Effector CD8-positive, alpha-beta T cell (primary cell): ENCODE measurements around the gene EPC2.
"Not testable (repeated sequence)": the region's sequence is repeated elsewhere in the genome, so short reads cannot be mapped to it uniquely, and the experiment has no call there.

Experiments used
- DNase-seq: peaks from one replicate; lab custom pipeline; 2025; lab: John Stamatoyannopoulos, UW

EPC2 gene

DNA sequence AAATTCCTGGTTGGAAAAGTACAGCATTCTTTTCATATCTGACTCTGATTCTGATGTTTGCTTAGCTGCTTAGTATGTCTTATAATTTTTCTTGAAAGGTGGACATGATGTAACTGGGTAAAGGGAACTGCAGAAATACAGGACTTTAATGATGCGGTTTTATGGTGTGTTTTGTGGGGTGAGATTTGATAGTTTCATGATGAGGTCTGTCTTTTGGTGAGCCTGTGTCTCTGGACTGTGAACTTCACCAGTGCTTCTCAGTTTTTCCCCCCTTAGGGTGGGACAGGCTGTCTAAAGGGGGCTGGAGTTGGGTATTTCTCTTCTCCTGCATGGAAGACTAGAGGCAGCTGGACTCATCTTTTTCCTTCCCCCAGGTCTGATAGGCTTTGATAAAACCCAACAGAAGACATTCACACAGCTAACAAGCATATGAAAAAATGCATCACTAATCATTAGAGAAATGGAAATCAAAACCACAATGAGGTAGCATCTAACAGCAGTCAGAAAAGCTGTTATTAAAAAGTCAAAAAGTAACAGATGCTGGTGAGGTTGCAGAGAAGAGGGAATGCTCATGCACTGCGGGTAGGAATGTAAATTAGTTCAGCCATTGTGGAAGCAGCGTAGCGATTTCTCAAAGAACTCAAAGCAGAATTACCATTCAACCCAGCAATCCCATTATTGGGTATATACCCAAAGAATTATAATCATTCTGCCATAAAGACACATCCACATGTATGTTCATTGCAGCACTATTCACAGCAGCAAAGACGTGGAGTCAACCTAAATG is 77.6 kb downstream of the EPC2 start:
- no peak for DNase-seq

DNA sequence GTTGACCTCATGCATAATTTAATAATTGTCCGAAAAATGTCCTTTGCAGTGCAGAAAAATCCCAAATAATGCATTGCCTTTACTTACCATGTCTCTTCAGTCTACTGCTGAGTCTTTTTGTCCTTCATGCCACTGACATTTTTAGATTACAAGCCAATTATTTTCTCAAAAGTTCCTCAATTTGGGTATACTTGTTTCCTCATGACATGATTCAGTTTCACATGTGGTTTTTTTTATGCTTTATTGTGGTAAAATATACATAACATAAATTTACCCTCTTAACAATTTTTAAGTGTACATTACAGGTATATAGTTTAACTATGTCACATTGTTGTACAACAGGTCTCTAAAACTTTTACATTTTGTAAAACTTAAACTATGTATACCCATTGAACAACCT is 81.0 kb downstream of the EPC2 start:
- DNase-seq = no peak

DNA sequence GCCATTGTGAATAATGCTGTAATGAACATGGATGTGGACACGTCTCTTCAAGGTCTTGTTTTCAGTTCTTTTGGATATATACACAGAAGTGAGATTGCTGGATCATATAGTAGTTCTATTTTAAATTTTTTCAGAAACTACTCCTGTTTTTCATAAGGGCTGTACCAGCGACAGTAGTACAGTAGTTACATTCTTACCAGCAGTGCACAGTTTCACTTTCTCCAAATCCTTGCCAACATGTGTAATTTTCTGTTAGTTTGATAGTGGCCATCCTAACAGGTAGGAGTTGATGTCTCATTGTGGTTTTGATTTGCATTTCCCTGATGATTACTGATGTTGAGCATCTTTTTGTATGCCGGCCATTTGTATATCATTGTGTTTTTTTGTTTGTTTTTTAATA is 81.7 kb downstream of the EPC2 start:
- no peak for DNase-seq

DNA sequence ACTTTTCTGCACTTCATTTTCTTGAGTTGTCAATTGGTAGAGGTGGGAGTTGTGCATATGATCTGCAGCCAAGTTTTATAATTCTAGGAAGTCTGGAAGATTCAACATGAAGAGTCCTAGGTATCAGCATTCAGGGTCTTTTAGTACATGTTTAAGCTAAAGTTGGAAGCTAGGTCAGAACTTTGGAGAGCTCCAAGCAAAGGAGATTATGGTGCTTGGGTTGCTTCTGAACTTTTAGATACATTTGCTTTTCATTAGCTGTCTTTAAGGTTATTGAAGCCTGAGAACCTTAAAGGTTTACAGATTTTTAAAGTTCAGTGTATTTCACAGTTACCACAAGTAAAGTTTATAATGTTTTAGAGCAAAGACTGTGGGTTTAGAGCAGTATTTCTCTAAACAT is 85.5 kb downstream of the EPC2 start:
- no peak for DNase-seq

DNA sequence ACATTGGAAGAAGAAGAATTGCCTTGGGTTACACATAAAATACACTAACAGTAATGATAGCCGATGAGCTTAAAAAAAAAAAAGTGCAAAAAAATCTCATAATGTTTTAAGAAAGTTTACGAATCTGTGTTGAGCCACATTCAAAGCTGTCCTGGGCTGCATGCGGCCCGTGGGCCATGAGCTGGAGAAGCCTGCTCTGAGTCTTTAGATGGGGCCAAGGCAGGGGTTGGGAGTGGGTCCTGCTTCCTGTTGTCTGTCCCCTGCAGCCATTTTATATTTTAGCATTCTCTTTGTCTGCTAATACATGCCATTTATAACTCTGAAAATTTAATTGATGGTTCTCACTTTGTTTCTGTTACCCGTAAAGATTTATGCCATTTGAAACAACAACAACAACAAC is 93.2 kb downstream of the EPC2 start:
- no peak for DNase-seq

DNA sequence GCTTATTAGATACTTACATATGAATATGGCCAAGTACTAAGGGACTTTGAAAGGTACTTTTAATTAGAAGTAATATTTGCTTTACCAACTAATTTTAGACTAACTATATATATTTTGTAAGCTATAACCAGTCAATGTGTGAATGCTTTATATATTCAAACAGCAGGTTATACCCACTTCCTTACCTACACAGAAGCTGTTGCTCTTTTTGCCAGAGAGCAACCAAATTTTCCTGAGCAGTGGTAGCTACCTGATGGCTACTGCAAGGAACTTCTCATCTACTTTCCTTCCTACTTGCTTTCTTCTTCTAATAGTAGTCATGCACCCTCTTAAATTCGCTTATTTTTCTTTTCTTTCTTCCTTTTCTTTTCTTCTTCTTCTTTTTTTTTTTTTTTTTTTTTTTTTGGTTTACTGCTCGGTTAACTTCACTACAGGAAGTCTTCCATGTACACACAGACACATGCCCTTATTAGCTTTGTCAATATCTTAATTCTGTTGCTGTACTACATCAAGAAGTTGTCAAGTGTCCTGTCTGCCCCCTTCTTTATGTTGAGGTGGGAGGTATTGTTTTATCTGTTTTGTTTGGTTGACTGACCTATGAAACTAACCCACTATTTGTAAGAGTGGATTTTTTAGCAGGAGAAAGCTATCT is 95.0 kb downstream of the EPC2 start:
- no peak for DNase-seq

DNA sequence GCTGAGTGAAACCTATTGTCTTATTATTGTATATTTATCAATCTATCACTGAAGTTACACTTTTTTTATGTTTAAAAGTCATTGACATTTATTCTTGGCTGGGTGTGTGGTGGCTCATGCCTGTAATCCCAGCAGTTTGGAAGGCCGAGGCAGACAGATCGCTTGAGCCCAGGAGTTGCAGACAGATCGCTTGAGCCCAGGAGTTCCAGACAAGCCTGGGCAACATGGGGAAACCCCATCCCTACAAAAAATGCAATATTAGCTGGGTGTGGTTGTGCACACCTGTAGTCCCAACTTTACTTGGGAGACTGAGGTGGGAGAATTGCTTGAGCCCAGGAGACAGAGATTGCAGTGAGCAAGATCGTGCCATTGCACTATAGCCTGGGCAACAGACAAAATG is 97.8 kb downstream of the EPC2 start:
- no peak for DNase-seq

DNA sequence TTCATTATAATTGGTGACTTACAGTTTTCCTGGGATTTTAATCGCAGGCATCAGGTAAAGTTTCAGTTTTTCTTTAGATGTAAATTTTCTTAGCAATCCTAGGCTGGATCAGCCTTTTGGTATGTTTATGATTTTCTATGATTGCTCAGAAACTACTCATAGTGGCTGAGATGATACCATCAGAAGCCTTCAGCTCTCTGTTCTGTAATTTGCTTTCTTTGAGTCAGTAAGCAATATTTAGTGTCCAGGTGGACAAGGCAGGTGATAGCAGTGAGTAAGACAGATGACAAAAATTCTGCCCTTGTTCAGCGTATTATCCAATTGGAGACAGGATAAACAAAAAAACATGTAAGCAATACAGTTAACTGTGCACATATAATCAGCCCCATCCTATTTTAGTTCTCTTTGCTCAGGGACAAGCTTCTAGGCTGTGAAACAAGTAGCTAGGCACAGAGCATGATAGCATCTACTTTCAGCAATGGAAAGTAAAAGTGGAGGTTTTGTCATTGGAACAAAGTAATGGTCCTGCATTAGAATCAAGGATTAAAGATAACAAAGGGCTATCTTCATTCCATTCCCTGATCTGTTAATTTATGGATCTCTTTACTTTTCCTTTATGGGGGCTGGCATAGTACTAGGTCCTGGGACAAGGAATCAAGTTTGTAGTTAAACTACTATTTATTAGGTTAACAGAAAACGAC is 100.8 kb downstream of the EPC2 start:
- no peak for DNase-seq

DNA sequence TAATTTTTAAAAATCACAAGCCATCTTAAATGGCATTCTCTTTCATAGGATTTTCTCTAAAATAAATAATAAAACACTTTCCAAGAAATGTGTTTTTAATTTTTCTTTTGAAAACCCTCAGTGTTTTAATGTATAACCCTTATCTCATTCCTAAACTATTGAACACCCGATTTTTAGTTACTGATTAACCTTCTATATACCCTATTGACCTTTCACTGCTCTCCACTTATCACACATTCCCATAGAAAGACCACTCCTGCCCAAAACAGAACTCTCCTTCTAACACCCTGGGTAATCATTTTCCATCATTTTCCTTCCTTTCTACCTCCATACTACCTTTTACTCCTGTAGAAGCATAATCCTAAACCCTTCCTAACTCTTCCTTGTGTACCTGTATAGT is 102.4 kb downstream of the EPC2 start:
- DNase-seq = no peak

DNA sequence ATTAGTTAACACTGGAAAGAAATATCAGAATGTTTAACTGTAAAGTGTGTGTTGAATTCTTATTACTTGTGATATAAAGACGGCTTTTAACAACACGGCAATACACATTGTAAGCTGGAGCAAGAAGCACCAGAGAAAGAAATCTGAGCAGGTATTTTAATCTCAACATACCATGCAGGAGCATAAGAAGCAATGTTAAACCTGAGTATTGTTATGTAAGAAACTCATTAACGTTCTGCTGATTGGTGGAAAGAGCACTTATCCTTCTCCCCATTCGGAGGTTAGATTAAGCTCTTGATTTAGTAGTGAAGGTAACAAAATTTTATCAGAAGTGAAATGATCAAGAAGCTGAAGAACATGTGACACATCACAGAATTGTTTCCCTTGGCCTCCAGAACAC is 107.4 kb downstream of the EPC2 start:
- no peak for DNase-seq

DNA sequence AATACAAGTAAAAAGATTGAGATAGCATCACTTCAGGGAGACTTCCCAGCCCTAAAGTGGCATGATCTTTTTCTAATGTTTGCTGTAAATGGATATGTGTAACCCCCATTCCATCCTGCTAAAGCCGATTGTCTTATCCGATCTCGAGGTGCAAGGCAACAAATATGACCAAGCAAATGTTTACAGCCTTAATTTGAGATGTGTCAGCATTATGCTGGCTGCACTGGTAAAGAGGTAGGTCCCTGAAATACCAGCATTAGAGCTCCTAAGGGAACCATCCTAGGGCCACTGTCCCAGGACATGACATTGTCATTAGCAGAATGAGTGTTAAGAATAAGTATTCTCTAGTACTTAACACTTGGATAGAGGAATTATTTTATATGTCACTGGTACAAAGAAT is 108.4 kb downstream of the EPC2 start:
- DNase-seq = no peak

DNA sequence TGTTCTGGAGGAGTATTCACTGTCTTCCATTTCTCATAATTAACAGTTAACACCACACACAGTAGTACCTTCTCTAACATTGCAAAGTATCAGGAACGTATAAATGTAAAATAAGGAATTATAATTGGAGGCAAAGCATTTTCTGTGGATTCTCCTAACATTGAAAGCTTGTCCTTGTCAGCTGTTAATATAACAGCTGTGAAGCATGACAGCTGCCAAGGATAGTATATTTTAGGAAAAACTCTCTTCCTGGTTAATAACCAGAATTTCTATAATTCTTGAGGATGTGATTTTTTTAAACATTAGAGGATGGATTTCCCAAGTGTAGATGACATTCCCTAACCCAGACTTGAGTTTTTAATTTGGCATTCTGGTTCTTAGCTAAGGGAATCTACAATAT is 110.3 kb downstream of the EPC2 start:
- no peak for DNase-seq

DNA sequence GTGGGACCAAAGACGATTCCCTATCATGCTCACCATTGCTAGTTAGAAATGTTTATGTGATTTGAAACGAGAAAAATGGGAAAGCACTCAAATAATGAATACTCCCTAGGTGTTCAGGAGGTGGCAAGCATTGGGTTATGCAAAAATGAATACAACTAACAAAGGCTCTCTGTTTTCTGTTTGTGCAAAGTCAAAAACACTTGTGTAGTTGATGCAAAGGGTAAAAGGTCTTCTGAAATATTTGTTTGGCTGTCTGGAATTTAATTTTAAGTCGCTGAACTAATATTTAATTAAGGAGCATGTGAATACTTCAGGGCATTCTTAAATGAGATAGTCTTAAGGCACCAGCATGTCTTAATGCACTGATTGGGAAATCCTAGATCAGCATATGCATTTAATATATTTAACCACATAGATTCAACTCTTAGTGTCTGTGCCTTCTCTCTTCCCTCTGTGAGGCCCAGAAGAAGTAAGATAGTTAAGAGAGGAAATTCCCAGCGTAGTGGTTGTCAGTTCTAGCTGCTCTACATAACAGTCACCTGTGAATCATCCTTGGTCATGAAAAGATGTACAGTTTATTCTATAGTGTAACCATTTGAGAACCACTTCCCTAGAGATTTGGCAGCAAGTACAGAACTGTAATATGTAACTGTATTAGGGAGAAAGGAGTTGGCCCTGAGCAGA is 111.9 kb downstream of the EPC2 start:
- no peak for DNase-seq

DNA sequence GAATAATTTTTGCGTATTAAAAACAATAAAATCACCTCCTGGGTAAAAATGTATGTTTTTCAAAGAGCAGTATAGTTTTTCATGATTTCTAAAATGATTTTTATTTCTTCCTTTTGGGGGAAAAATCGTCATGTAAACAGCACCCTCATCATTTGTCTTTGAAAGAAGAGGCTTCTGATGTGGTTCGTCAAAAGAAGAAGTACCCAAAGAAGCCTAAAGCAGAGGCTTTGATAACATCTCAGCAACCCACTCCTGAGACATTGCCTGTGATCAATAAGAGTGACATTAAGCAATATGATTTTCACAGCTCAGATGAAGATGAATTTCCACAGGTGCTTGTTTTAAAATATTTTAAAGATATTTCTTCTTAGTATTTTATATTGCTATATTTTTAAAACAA is 120.3 kb downstream of the EPC2 start:
- no peak for DNase-seq

DNA sequence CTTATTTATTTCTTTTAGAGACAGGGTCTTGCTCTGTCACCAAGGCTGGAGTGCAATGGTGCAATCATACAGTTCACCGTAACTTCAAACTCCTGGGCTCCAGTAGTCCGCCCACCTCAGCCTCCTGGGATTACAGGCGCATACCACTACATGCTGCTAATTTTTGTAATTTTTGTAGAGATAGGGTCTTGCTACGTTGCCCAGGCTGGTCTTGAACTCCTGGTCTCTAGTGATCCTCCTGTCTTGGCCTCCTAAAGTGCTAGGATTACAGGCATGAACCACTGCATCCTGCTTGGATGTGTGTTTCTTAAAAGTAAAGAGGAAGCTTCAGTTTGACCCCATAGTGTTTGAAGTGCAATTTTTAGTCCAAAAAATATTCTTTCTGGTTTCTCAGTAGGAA is 125.5 kb downstream of the EPC2 start:
- DNase-seq = no peak

DNA sequence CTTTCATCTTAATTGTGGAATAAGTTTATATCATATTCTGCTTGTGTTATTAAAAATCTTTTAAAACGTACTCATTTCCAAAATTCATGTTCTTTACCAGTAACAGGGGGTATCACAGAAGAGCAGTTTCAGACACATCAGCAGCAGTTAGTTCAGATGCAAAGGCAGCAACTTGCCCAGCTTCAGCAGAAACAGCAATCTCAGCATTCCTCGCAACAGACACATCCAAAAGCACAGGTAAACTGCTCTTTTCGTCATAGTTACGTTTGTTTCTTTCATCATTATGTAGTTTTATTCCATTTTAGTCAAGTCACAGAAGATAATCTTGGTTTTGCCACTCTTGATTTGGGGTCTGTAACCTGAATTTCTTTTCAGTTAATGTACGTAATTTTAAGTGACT is 137.0 kb downstream of the EPC2 start:
- DNase-seq = no peak

DNA sequence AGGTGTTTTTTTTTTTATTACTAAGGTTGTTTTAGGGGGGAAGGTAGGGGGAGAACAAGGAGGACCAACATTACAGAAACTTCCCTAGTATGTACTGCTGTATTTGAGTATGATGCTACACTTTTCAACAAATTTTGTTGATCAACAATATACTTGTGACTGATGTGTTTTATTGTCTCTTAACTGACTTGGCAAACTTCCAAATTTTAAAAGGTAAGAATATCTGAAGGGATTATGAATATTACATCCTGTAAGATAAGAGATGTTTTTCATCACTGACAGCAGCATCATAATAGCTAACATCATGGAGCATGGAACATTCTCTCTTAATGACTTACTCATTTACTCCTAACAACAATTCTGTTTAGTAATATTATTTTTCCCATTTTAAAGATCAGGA is 144.5 kb downstream of the EPC2 start:
- DNase-seq = no peak

DNA sequence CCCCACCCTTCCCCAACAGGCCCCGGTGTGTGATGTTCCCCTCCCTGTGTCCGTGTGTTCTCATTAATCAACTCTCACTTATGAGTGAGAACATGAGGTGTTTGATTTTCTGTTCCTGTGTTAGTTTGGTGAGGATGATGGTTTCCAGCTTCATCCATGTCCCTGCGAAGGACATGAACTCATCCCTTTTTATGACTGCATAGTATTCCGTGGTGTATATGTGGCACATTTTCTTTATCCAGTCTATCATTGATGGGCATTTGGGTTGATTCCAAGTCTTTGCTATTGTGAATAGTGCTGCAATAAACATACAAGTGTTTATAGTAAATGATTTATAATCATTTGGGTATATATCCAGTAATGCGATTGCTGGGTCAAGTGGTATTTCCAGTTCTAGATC is 145.6 kb downstream of the EPC2 start:
- DNase-seq = not testable (repeated sequence)

DNA sequence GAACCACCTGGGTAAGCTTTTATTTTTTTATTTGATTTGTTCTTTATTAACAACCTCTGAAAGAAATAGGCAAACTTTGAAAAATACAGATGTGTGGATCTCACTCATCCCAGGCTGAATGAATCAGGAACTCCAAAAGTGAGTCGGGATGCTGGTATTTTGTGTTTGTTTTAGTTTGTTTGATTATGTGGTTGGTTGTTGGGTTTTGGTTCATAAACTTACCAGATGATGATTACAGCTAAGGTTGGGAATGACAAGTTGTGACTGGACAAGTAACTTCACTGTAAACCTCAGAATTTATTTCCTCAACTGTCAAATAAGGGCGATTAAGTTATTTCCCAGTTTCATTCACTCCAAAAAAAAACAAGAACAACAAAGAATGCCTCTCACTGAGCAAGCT is 150.0 kb downstream of the EPC2 start:
- DNase-seq = no peak

DNA sequence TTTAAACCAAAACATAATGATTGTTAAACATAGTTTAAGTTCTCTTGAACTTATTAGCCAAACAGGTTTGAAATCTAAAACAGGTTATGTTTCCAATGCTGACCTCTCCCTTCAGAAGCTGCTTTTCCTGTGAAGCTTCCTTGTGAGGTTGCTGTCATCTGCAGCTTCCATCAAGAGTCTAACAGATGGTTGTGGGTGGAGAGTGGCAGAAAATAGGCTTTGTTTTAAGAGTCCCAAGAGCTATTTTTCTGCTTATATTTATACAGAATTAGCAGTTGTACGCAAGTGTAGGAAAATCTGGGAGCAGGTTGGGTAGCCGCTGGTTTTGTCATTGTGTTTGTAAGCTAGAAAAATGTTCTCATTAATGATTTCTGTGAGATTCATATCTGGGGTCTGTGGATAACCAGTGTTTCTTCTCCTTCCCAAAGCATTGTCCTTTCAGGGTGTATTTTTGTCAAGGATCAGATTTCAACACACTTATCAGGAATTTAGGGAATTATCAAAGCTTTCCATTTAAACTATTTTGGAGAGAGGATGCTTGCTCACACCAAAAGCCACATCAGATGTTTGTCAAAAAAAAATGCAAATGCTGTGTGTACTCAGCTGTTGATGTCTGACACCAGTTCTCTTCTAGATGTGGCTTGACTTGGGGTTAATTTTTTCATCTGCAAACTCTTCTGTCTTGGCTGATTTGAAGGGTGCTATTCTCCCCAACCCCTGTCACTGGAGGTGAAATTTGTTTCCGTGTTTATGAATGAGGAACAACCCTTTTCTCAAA is 152.4 kb downstream of the EPC2 start:
- DNase-seq = no peak

DNA sequence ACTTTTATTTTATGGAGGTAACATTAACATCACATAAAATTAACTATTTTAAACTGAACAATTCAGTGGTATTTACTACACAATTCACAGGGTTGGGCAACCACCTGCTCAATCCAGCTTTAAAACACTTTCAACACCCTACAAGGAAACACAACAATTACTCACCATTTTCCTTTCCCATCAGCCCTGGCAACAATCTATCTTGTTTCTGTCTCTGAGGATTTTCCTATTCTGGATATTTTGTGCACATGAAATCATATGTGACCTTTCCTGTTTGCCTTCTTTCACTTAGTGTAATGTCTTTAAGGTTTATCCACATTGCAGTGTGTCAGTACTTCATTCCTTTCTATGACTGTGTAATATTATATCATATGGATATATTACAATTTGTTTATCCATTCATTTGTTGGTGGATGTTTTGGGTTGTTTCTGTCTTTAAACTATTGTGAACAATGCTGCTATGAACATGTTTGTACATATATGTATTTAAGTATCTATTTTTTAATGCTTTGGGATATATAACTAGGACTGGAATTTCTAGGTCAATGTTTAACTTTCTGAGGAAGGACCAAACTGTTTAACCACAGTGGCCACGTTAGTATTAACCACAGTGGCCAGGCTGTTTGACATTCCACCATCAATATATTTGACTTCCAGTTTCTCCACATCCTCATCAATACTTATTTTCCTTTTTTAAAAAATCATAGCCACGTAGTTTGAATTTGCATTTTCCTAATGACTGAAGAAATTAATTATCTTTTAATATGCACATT is 158.1 kb downstream of the EPC2 start:
- DNase-seq = no peak
